Kidney epithelial cell (primary cell): ENCODE data around the gene ACOT7. TPM values are rescaled to one million over a fixed set of nuclear protein-coding genes. Genes with fewer than 3 reads are reported as not detected.

Experiments used
- DNase-seq: peaks from one replicate; pipeline ENCODE4 v3.0.0-alpha.2; 2010; ENCODE audit warnings: low read depth
- H3K27me3 ChIP-seq: 2 replicates; pipeline ENCODE4 v1.6.0; 2011; ENCODE audit warnings: low read length; ENCODE audit not compliant: control insufficient read depth, insufficient read depth
- H3K36me3 ChIP-seq: 2 replicates; pipeline ENCODE4 v1.5.1; 2011; ENCODE audit warnings: low read length; ENCODE audit not compliant: control insufficient read depth, insufficient read depth
- H3K4me3 ChIP-seq: 2 replicates; pipeline ENCODE4 v1.5.1; 2011; ENCODE audit warnings: low read depth, mild to moderate bottlenecking, control low read depth, low read length
- total RNA-seq: library from RNA; depleted of rRNA; stranded (reverse); fragments of >200 nt; gene quantifications from 2 replicates; pipeline ENCODE4 v1.2.3, GENCODE V29; 2015
- TF ChIP-seq, protein P1 (sequence below): IDR thresholded peaks from 2 replicates; pipeline ENCODE4 v1.5.1; 2011; ENCODE audit warnings: mild to moderate bottlenecking, moderate library complexity, low read length, control low read depth, inconsistent platforms; ENCODE audit not compliant: insufficient read depth, poor library complexity, severe bottlenecking

Gene ACOT7
- total RNA-seq, 1 donor from 2014 or later, result 79.8 TPM

DNA sequence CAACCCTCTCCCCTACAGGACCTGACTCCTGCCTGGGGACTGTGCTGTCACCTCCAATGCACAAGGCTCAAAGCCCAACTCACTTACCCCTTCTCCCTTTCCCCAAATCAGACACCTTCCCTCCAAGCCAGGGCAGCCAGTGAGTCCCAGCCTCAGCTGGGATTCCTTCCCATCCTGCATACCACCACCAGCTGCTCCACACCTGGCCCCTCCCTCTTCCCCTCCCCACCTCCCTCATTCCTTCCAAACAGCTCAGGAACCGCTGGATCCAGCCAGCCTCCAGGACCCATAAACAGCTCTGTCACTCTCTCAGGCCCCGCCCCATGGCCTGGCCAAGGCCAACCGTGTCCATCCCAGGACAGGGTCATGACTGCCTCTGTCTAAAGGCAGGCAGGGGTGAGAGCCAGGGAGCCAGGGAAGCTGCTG lies 41.4 kb downstream of the ACOT7 start:
- H3K4me3 ChIP-seq, result no peak overlapping the region
- DNase-seq, result no peak
- H3K36me3 ChIP-seq, result no peaks in the 10 kb centered on the region
- H3K27me3 ChIP-seq, result no peaks in the 10 kb centered on the region
- TF ChIP-seq, protein P1, sequence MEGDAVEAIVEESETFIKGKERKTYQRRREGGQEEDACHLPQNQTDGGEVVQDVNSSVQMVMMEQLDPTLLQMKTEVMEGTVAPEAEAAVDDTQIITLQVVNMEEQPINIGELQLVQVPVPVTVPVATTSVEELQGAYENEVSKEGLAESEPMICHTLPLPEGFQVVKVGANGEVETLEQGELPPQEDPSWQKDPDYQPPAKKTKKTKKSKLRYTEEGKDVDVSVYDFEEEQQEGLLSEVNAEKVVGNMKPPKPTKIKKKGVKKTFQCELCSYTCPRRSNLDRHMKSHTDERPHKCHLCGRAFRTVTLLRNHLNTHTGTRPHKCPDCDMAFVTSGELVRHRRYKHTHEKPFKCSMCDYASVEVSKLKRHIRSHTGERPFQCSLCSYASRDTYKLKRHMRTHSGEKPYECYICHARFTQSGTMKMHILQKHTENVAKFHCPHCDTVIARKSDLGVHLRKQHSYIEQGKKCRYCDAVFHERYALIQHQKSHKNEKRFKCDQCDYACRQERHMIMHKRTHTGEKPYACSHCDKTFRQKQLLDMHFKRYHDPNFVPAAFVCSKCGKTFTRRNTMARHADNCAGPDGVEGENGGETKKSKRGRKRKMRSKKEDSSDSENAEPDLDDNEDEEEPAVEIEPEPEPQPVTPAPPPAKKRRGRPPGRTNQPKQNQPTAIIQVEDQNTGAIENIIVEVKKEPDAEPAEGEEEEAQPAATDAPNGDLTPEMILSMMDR, result no peak

- TF ChIP-seq, protein P1, result no peak
- H3K36me3 ChIP-seq, result peaks cover 2% of the 10 kb centered on the region
- H3K4me3 ChIP-seq, result no peak overlapping the region
- no peaks in the 10 kb centered on the region for H3K27me3 ChIP-seq
- no peak for DNase-seq
These were observed 42.0 kb downstream of the ACOT7 start for GRCh38 chr1:6351480-6352137.

- Histone ChIP-seq H3K4me3 (no peak overlapping the region), H3K36me3 (peaks cover 2% of the 10 kb centered on the region), H3K27me3 (no peaks in the 10 kb centered on the region)
- DNase-seq, result no peak
- TF ChIP-seq, protein P1, result no peak
These were observed 43.0 kb downstream of the ACOT7 start for GRCh38 chr1:6350416-6351088.

GRCh38 chr1:6349254-6349943 lies 44.2 kb downstream of the ACOT7 start:
- no peaks in the 10 kb centered on the region for H3K27me3 ChIP-seq
- TF ChIP-seq, protein P1, result no peak
- H3K36me3 ChIP-seq, result peaks cover 2% of the 10 kb centered on the region
- no peak overlapping the region for H3K4me3 ChIP-seq
- DNase-seq, result no peak

- Histone ChIP-seq H3K27me3 (no peaks in the 10 kb centered on the region), H3K36me3 (peaks cover 2% of the 10 kb centered on the region), H3K4me3 (no peak overlapping the region)
- TF ChIP-seq, protein P1, result no peak
- DNase-seq, result no peak
These were observed 44.9 kb downstream of the ACOT7 start for GRCh38 chr1:6348511-6349191.
